Mesodermal cell (in vitro differentiated cells): ENCODE data around the gene TMEFF2.
A peak's percentile ranks its signal among the peaks of the same experiment; 100 is the strongest.

ENCODE experiments used
- H3K27ac ChIP-seq: 2 replicates; pipeline ENCODE4 v1.7.0; 2013; ENCODE audit warnings: mild to moderate bottlenecking, low read depth, low read length, moderate library complexity; ENCODE audit not compliant: severe bottlenecking
- H3K36me3 ChIP-seq: 2 replicates; pipeline ENCODE4 v1.7.1; 2013; ENCODE audit warnings: mild to moderate bottlenecking, low read length, moderate library complexity; ENCODE audit not compliant: control insufficient read depth, insufficient read depth
- H3K4me1 ChIP-seq: one replicate; pipeline ENCODE4 v1.7.1; 2013; ENCODE audit warnings: mild to moderate bottlenecking, low read length; ENCODE audit not compliant: insufficient read depth, control insufficient read depth, poor library complexity, severe bottlenecking
- H3K4me3 ChIP-seq: 2 replicates; pipeline ENCODE4 v1.7.0; 2013; ENCODE audit warnings: low read length, control low read depth, mild to moderate bottlenecking; ENCODE audit not compliant: insufficient read depth, poor library complexity, severe bottlenecking; ENCODE audit errors: extremely low read depth
- H3K9me3 ChIP-seq: 2 replicates; pipeline ENCODE4 v1.7.1; 2013; ENCODE audit warnings: mild to moderate bottlenecking, low read length, moderate library complexity; ENCODE audit not compliant: control insufficient read depth
- WGBS, 2 experiments: methylation state at CpG; one replicate each; pipeline ENCODE4 v1.1.5; 2013; ENCODE audit warnings: missing lambda C conversion rate in 2 of 2; ENCODE audit not compliant: insufficient coverage in 2 of 2; 5-methylcytosine and 5-hydroxymethylcytosine counted together

TMEFF2 gene

GRCh38 chr2:192206399-192206798 is 11.7 kb upstream of the TMEFF2 start:
- H3K36me3 ChIP-seq = no peaks in the 10 kb centered on the region
- no peak overlapping the region for H3K27ac ChIP-seq
- WGBS, 2 experiments = 98 to 100% methylated on average over 3 to 4 of the region's 9 CpGs
- H3K4me3 ChIP-seq = no peak overlapping the region
- H3K4me1 ChIP-seq = no peaks in the 10 kb centered on the region
- no peaks in the 10 kb centered on the region for H3K9me3 ChIP-seq

GRCh38 chr2:192203876-192204275 is 9.1 kb upstream of the TMEFF2 start:
- Histone ChIP-seq H3K4me1 (no peaks in the 10 kb centered on the region), H3K4me3 (no peak overlapping the region), H3K9me3 (no peaks in the 10 kb centered on the region), H3K36me3 (no peaks in the 10 kb centered on the region), H3K27ac (no peak overlapping the region)
- no CpG with 5 or more reads among the region's 1 CpG for WGBS, 2 experiments

GRCh38 chr2:192202373-192202772 is 7.6 kb upstream of the TMEFF2 start:
- H3K4me3 ChIP-seq = no peak overlapping the region
- H3K36me3 ChIP-seq = no peaks in the 10 kb centered on the region
- H3K4me1 ChIP-seq = no peaks in the 10 kb centered on the region
- no peak overlapping the region for H3K27ac ChIP-seq
- WGBS, 2 experiments = 100% methylated on average over 2 of the region's 3 CpGs; no CpG with 5 or more reads in 1 of the 2 experiments
- H3K9me3 ChIP-seq = no peaks in the 10 kb centered on the region

GRCh38 chr2:192201116-192201515 is 6.4 kb upstream of the TMEFF2 start:
- H3K9me3 ChIP-seq = no peaks in the 10 kb centered on the region
- H3K36me3 ChIP-seq = no peaks in the 10 kb centered on the region
- no peak overlapping the region for H3K27ac ChIP-seq
- H3K4me3 ChIP-seq = no peak overlapping the region
- H3K4me1 ChIP-seq = peaks cover 5% of the 10 kb centered on the region
- no CpG with 5 or more reads among the region's 1 CpG for WGBS, 2 experiments

- H3K4me1 ChIP-seq = peaks cover 5% of the 10 kb centered on the region
- no peaks in the 10 kb centered on the region for H3K9me3 ChIP-seq
- WGBS, 2 experiments = no CpG with 5 or more reads among the region's 1 CpG
- no peaks in the 10 kb centered on the region for H3K36me3 ChIP-seq
- no peak overlapping the region for H3K27ac ChIP-seq
- H3K4me3 ChIP-seq = no peak overlapping the region
Observed at GRCh38 chr2:192197357-192197756, 2.6 kb upstream of the TMEFF2 start.

- peaks cover 5% of the 10 kb centered on the region for H3K4me1 ChIP-seq
- H3K4me3 ChIP-seq = peak overlapping the region; percentile 43
- H3K36me3 ChIP-seq = no peaks in the 10 kb centered on the region
- no peak overlapping the region for H3K27ac ChIP-seq
- H3K9me3 ChIP-seq = no peaks in the 10 kb centered on the region
- WGBS, 2 experiments = 2 to 10% methylated on average over 12 to 14 of the region's 14 CpGs
Observed at GRCh38 chr2:192196421-192197194, 1.9 kb upstream of the TMEFF2 start.

GRCh38 chr2:192195548-192196418 is 1.1 kb upstream of the TMEFF2 start:
- H3K36me3 ChIP-seq = no peaks in the 10 kb centered on the region
- peaks cover 5% of the 10 kb centered on the region for H3K4me1 ChIP-seq
- H3K9me3 ChIP-seq = no peaks in the 10 kb centered on the region
- H3K27ac ChIP-seq = no peak overlapping the region
- peak overlapping the region; percentile 43 for H3K4me3 ChIP-seq
- 0 to 1% methylated on average over 24 to 34 of the region's 44 CpGs for WGBS, 2 experiments

- H3K9me3 ChIP-seq = no peaks in the 10 kb centered on the region
- 1% methylated on average over 43 to 46 of the region's 48 CpGs for WGBS, 2 experiments
Observed at GRCh38 chr2:192194265-192194865, 368 bp downstream of the TMEFF2 start.

GRCh38 chr2:192190474-192190873 is 4.3 kb downstream of the TMEFF2 start:
- Histone ChIP-seq H3K9me3 (no peaks in the 10 kb centered on the region), H3K4me1 (no peaks in the 10 kb centered on the region), H3K27ac (no peak overlapping the region), H3K4me3 (no peak overlapping the region), H3K36me3 (no peaks in the 10 kb centered on the region)
- no CpG with 5 or more reads among the region's 1 CpG for WGBS, 2 experiments

More at GRCh38 chr2:192194265-192194865, 368 bp downstream of the TMEFF2 start:
- H3K4me3 ChIP-seq = peak overlapping the region; percentile 43
- H3K27ac ChIP-seq = no peak overlapping the region
- H3K36me3 ChIP-seq = no peaks in the 10 kb centered on the region
- H3K4me1 ChIP-seq = peaks cover 5% of the 10 kb centered on the region

GRCh38 chr2:192186806-192187205 is 7.9 kb downstream of the TMEFF2 start:
- 86 to 94% methylated on average over 3 to 5 of the region's 5 CpGs for WGBS, 2 experiments
- Histone ChIP-seq H3K36me3 (no peaks in the 10 kb centered on the region), H3K27ac (no peak overlapping the region), H3K9me3 (no peaks in the 10 kb centered on the region), H3K4me3 (no peak overlapping the region), H3K4me1 (no peaks in the 10 kb centered on the region)
